DMS114 treated with DMSO at 0.1 percent for 48 hours (cell line): ENCODE results near the gene ANKS3.
A peak's percentile ranks its signal among the peaks of the same experiment; 100 is the strongest.

Experiments
- DNase-seq: peaks from one replicate; lab custom pipeline; 2025; ENCODE audit not compliant: unreplicated experiment; lab: John Stamatoyannopoulos, UW

Gene ANKS3

GRCh38 chr16:4651827-4652226 is 82.2 kb downstream of the ANKS3 start:
- DNase-seq = no peak

GRCh38 chr16:4650443-4651074 is 83.5 kb downstream of the ANKS3 start:
- DNase-seq = peak; percentile 24

GRCh38 chr16:4649744-4650442 is 84.2 kb downstream of the ANKS3 start:
- no peak for DNase-seq

- no peak for DNase-seq
Observed at GRCh38 chr16:4648917-4649316, 85.2 kb downstream of the ANKS3 start.

GRCh38 chr16:4647644-4647980 is 86.5 kb downstream of the ANKS3 start:
- no peak for DNase-seq

GRCh38 chr16:4646773-4647643 is 87.1 kb downstream of the ANKS3 start:
- no peak for DNase-seq
